GM21381 (cell line): ENCODE data around the gene SLC2A10.

Experiments used
- ATAC-seq: cut with Tn5 transposase; IDR thresholded peaks from one replicate; pipeline ENCODE4 v1.9.1; 2021; ENCODE audit warnings: mild to moderate bottlenecking, moderate library complexity; ENCODE audit not compliant: unreplicated experiment

SLC2A10 gene

DNA sequence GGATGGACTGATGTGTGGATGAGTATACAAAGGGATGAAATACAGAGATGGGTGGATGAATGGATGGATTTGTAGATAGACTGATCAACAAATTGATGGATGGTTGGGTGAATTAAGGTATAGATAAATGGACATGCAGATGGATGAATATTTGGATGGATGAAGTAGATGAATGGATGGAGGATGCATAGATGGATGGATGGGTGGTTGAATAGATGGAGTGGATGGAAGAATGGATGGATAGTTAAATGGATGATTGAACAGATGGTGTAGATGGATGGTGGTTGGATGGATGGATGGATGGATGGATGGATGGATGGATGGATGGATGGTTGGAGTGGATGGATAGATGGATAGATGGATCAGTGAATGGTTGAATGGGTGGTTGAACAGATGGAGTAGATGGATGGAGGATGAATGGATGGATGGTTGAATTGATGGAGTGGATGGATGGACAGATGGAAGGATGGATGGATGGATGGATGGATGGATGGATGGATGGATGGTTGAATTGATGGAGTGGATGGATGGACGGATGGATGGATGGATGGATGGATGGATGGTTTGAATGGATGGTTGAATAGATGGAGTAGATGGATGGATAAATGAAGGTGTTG lies 15.0 kb downstream of the SLC2A10 start:
- ATAC-seq = no peak

- ATAC-seq = no peak
These were observed 16.0 kb downstream of the SLC2A10 start for GRCh38 chr20:46725186-46726165.

- ATAC-seq = no peak
These were observed 22.3 kb downstream of the SLC2A10 start for GRCh38 chr20:46731770-46732169.

- ATAC-seq = no peak
These were observed 26.0 kb downstream of the SLC2A10 start for GRCh38 chr20:46735436-46735835.

DNA sequence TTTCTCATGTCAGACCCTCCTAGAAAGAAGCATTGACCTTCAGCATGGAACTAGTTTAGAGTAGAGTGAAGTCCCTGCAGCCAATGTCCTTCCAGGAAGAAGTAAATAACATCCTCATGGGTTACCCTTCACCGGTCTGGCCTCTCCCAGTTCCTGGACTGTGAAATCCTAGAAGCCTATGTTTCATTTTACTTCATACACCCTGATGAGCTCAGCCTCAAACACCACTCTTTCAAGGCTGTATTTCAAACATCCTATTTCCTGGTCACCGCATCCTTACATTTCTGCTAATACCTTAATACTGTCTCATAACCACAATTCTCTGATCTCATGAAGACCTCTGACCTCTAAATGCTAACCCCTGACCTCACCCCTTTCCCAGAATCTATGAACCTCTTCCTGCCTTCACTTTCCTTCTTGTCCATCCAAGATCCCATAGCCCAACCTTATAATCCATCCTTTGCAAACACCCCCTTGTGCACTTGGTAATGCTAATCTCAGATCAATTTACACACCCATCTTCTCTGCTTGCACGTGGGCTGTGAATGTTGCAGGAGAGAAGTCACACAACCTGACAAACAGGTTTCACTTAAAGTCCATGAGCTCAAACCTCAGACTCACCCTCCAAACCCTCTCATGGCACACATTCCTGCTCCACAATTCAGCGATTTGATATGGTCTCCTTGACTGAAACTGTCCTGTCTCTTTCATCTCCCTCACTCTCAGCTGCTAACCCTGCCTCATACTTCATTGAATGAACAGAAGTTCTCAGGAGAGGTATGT lies 30.2 kb downstream of the SLC2A10 start:
- ATAC-seq = no peak

- ATAC-seq = no peak
These were observed 30.8 kb downstream of the SLC2A10 start for GRCh38 chr20:46740214-46740609.

DNA sequence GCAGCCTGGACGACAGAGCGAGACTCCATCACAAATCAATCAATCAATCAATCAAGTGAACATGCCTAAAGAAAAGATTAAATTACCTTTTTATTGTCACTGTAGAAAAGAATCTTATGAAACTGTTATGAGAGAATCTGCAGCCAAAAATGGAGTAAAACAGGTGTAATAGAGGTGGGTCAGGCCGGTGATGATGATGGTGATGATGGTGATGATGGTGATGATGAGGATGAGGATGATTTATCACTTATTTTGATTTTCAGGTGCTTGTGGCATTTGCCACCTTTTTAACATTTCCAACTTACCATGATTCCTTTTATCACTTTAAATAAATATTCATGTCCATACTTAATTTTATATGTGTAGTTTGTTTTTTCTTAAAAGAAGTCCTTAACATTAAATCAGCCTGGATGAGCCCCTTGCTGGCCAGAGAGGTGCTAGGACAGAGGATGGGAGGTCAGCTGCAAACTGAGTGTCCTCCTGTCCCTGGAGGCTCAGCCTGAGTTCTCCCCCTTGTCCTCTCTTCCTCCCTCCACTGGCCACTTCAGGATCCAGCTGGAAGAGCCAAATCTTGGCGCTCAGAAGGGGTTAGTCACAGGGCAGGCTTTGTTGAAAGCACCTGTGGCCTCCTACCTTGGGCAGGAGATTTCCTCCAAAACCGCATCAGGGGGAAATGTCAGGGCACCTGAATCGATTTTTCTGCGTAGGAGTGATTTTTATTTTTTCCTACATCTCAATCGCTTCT lies 32.6 kb downstream of the SLC2A10 start:
- ATAC-seq = no peak

GRCh38 chr20:46742669-46743045 lies 33.2 kb downstream of the SLC2A10 start:
- ATAC-seq = no peak

DNA sequence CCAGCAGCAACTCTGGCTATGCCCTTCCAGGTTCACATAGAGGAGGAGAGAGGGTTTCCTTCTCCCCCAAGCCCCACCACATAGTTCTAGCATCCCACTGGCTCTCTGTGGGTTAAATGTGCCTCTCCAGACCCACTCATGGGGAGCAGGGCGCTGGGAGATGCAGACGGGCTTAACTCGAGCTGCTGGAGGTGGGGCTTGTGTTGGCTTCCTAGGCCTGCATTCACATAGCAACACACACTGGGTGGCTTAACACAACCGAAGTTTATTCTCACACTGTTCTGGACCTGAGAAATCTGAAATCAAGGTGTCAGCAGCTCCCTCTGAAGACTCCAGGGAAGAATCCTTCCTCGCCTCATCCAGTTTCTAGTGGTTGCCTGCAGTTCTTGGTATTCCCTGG lies 33.6 kb downstream of the SLC2A10 start:
- no peak for ATAC-seq

DNA sequence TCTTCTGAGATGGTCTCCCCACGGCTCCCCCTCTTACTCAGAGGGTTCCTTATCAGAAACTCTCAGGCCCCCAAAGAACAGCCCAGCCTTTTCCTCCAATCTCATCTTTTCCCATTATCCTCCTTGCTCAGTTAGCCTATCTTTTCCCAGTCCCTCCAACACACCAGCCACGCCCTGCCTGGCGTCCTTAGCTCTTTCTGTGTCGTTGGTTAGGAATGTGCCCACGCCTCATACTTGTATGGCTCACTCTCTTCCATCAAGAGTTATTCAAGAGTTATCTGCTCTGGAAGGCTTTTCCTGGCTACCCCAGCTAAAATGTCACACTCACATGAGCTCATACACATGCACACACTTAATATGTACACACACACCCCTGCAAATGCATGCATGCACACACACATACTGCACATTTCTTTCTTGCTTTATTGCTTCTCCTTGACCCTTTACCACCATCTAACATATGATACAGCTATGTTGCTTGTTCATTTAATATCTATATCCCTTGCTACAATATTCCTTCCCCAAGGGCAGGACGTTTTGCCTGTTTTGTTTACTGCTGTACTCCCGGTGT lies 37.6 kb downstream of the SLC2A10 start:
- ATAC-seq = no peak

DNA sequence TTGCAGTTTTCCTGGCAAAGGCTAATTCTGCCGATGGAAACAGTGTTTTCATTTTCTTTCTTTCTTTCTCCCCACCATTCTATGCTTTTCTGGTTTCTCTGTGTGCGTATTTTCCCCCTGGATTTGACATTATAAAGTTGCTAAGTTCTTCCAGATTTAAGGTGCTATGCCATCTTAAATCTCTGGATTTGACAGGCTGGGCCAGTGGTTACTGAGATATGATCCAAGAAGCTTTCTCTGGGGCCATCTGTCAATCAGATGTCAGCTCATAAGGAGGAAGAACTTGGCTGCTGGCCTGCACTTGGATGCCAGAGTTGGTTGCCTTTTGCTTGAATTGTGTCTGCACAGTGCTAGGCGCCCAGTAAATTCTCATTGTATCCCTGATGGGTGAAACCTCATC lies 39.7 kb downstream of the SLC2A10 start:
- no peak for ATAC-seq

- no peak for ATAC-seq
These were observed 42.4 kb downstream of the SLC2A10 start for GRCh38 chr20:46751856-46752255.

DNA sequence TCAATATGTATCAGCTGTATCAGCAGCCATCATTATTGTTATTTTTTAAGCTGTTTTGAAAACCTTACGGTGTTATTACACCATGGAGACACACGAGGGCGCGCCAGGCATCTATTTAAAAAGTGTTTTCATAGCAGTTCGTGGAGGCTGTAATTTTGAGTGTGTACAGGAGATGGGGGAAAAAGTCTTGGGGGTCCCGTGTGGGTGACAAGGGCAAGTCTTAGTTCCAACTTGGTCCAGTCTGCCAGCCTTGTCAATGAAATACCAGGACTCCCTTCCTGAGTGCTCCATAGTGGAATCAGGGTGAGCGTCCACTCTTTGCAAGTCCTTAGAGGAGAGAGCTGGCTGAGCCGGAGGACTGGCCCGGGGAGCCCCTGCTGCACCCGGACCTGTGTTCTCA lies 43.3 kb downstream of the SLC2A10 start:
- no peak for ATAC-seq

DNA sequence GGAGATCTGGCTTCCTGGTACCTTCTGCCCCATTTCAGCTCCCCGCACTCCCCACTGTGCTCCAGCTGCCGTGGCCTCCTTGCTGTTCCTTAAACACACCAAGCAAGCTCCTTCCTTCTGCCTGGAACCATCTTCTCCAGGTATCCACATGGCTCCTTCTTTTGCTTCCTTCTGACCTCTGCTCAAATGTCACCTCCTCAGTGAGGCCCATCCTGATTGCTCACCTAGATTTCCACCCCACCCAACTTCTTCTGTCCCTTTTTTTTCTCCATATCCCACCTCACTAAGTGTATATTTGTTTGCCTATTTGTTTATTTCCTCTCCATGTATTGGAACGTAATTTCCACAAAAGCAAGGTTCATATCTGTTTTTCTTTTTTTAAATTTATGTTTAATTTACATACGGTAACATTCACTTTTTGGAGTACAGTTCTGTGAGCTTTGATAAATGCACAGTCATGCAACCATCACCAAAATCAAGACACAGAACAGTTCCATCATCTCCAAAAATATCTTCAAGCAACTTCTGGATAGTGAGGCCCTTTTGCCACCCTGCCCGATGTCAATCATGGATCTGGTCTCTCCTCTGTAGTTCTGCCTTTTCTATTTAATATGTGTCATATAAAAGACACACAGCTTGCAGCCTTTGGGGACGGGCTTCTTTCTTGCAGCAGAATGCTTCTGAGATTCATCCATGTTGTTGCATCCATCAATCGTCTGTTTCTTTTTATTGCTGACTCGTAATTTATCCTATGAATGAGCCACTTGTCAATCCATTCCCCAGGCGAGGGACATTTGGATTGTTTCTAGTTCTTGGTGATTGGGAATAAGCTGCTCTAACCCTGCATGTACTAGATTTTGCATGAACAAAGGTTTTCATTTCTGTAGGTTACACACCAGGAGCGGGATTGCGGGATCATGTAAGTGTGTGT lies 46.3 kb downstream of the SLC2A10 start:
- no peak for ATAC-seq

DNA sequence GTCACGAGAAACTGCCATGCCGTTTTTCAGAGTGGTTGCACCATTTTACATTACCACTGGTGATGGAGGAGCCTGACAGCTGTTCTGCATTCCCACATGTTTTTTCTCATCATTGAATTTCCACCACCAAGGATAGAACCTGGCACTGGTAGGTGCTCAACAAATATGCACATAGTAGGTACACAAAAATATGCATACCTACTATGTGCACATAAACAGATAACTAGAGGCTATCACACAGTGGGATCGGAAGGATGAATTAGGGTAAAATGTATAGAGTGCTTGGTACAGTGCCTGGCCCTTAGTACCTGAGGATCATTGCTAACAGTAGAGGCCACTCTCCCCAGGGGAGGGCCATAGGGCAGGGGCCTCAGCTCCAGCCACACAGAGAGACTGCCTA lies 47.0 kb downstream of the SLC2A10 start:
- ATAC-seq = no peak

DNA sequence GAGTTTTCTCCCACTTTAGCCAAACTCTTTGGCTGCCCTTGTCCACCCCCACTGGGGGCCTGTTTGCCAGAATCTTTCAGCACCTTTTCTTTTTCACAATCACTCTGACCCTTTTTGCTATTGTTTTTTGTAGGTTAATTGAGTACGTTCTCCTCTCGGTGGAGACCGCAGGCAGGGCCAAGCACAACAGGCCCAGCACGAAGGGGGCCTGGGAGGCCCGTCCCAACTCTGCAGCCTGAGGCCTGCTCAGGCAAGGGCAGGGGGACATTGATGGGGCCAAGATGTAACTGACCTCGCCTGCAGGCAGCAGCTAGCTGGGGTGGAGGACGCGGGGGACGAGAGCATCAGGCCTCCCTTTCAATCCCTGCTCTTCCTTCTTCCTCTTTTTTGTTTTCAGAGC lies 47.7 kb downstream of the SLC2A10 start:
- ATAC-seq = no peak

DNA sequence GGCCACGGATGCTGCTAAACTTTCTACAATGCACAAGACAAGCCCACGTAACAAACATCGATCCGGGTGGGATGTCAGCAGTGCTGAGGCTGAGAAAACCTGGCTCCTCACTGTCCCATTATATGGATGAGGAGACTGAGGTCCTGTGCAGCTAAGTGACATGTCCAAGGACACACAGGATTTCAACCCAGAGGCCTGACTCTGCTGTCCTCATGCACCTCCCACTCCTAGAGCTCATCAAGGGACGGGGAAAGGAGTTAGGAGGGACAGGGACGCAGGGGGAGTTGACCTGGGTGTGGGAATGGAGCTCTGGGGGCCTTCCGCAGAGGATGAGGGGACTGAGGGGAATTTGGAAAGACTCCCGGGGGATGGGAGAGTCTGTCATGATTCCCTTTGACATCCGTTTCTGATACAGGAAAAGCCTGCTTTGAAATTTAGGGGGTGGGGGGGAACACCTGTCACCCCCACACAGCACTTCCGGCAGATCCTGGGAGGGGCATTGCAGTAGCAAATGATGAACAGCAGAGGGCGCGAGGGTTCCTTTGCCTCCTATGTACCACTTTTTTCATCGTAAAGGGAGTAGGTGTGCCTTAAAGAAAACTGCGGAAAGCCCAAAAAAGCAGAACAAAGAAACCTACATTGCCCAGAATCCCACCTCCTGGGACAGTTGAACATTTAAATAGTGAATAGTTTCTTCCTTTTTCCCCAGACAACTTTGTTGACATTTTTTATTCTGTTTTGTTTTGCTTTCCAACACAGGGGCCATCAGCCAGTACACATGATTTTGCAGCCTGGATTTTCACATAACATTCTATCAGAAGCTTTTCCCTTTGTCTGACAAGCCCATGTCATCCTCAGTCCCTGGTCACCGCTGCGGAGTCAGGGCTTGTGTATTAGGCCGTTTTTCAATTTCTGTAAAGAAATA lies 48.6 kb downstream of the SLC2A10 start:
- no peak for ATAC-seq

- no peak for ATAC-seq
These were observed 49.6 kb downstream of the SLC2A10 start for GRCh38 chr20:46758929-46759669.
